Fibroblast of lung (primary cell): Measurements from ENCODE around the gene ABAT.

Experiments used
- CTCF ChIP-seq, 2 donors: IDR thresholded peaks in 1 of 2; conservative IDR thresholded peaks in 1 of 2; 1 replicate in 1 of 2; 2 replicates in 1 of 2; pipeline ENCODE4 v1.5.1; 2011 to 2012; ENCODE audit warnings: low read length in 2 of 2, control low read depth in 1 of 2, inconsistent platforms in 1 of 2, low read depth in 1 of 2, mild to moderate bottlenecking in 1 of 2
- EZH2 ChIP-seq: IDR thresholded peaks from 2 replicates; pipeline ENCODE4 v1.5.1; 2012; ENCODE audit warnings: low read length, control low read depth, mild to moderate bottlenecking; ENCODE audit errors: missing control alignments

- no peak for TF ChIP-seq CTCF (conservative IDR thresholded peaks at IDR 0.05 in 1 of 2, IDR thresholded peaks at IDR 0.05 in 1 of 2; ENCODE audit: low read depth in 1 of 2, low read length in 2 of 2)
- TF ChIP-seq EZH2: no peak
These were observed 8.3 kb downstream of the ABAT start for GRCh38 chr16:8682551-8683259.
